GM21423 (cell line): ENCODE data around the gene PPM1H.

ENCODE experiments used
- ATAC-seq: cut with Tn5 transposase; IDR thresholded peaks from one replicate; pipeline ENCODE4 v1.9.1; 2021; ENCODE audit warnings: mild to moderate bottlenecking, moderate library complexity; ENCODE audit not compliant: unreplicated experiment

Gene PPM1H

GRCh38 chr12:62876938-62877548 is 57.9 kb downstream of the PPM1H start:
- no peak for ATAC-seq

GRCh38 chr12:62873826-62874448 is 61.0 kb downstream of the PPM1H start:
- ATAC-seq, result no peak

- ATAC-seq, result no peak
Observed at GRCh38 chr12:62873116-62873825, 61.7 kb downstream of the PPM1H start.

GRCh38 chr12:62868820-62869219 is 66.1 kb downstream of the PPM1H start:
- no peak for ATAC-seq

GRCh38 chr12:62866451-62867082 is 68.4 kb downstream of the PPM1H start:
- no peak for ATAC-seq

- ATAC-seq, result no peak
Observed at GRCh38 chr12:62865937-62866336, 69.0 kb downstream of the PPM1H start.

GRCh38 chr12:62865065-62865464 is 69.9 kb downstream of the PPM1H start:
- ATAC-seq, result no peak

GRCh38 chr12:62862259-62862881 is 72.6 kb downstream of the PPM1H start:
- ATAC-seq, result no peak

- no peak for ATAC-seq
Observed at GRCh38 chr12:62861586-62861985, 73.4 kb downstream of the PPM1H start.

- ATAC-seq, result no peak
Observed at GRCh38 chr12:62860501-62861411, 74.2 kb downstream of the PPM1H start.

GRCh38 chr12:62860020-62860419 is 74.9 kb downstream of the PPM1H start:
- no peak for ATAC-seq

- ATAC-seq, result no peak
Observed at GRCh38 chr12:62859321-62859737, 75.6 kb downstream of the PPM1H start.

- no peak for ATAC-seq
Observed at GRCh38 chr12:62856454-62856853, 78.5 kb downstream of the PPM1H start.

- no peak for ATAC-seq
Observed at GRCh38 chr12:62854024-62854423, 80.9 kb downstream of the PPM1H start.

- ATAC-seq, result no peak
Observed at GRCh38 chr12:62849398-62849797, 85.6 kb downstream of the PPM1H start.

GRCh38 chr12:62848418-62848817 is 86.5 kb downstream of the PPM1H start:
- ATAC-seq, result no peak

- ATAC-seq, result no peak
Observed at GRCh38 chr12:62847709-62848108, 87.2 kb downstream of the PPM1H start.

- ATAC-seq, result no peak
Observed at GRCh38 chr12:62846491-62846890, 88.5 kb downstream of the PPM1H start.

GRCh38 chr12:62844915-62845314 is 90.0 kb downstream of the PPM1H start:
- ATAC-seq, result no peak

- ATAC-seq, result no peak
Observed at GRCh38 chr12:62843716-62844115, 91.2 kb downstream of the PPM1H start.
